HG02938 (cell line): ENCODE measurements around the gene ZFP64.
"Not testable (repeated sequence)": the region's sequence is repeated elsewhere in the genome, so short reads cannot be mapped to it uniquely, and the experiment has no call there.

Experiments used
- ATAC-seq: cut with Tn5 transposase; IDR thresholded peaks from one replicate; pipeline ENCODE4 v1.9.1; 2021; ENCODE audit warnings: mild to moderate bottlenecking, moderate library complexity; ENCODE audit not compliant: unreplicated experiment

Gene ZFP64

DNA sequence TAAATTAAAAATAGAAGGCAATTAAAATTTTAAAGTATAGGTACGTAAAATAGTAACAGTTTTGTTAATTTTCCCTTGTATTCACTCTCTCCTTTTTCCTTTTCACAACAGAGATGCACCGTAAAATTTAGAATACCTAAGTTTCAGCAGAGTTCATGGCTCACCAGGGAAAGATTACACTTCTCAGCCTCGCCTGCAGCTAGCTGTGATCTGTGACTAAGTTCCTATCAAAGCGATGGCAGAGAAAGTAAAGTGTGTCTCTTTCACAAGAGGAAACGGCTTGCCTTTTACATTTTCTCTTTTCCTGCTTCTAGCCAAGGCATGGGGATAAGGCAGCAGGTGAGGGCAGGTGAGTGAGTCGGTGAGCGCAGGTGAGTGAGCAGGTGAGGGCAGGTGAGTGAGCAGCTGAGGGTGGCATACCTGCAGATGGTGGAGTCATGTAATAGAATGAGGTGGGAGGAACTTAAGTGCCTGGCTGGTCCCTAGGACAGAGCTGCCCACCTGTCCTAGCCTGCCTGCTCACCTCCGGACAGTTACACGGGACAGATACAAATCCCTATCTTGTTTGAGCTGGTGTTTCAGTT lies 30.9 kb downstream of the ZFP64 start:
- ATAC-seq = no peak

DNA sequence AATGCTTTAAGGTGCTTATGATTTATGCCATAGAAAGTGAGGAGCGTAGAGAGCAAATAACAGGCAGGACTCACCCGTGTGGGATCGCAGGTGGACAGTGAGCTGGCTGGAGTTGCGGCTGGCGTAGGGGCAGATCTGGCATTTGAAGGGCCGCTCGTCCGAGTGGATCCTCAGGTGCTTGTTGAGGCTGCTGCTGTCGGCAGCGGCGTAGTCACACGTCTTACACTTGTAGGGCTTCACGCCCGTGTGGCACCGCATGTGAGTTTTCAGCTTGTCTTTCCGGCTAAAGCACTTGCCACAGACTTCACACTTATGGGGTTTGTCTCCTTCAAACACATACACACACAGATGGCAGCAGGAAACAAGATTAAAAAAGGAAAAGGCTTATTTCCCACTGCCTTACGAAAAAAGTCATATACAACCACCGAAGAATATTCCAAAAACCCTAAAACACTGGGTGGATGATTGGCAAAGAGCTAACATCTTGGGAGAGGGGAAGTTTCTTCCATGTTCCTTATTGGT lies 31.5 kb downstream of the ZFP64 start:
- no peak for ATAC-seq

DNA sequence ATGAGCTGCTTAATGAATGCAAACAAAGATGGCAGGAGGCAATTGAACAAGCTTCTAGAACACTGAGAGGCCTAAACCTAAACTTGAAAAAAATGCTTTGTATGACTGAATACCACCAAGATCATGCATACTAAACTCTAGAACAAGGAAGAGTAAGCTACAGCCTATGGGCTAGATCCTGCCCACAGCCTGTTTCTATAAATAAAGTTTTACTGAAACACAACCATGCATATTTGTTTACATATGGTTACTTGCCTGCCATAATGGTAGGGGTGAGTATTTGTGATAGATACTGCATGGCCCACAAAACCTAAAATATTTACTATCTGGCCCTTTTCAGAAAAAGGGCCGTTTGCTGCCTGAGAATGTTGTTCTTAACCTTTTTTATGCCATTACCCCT lies 37.0 kb downstream of the ZFP64 start:
- ATAC-seq = no peak

DNA sequence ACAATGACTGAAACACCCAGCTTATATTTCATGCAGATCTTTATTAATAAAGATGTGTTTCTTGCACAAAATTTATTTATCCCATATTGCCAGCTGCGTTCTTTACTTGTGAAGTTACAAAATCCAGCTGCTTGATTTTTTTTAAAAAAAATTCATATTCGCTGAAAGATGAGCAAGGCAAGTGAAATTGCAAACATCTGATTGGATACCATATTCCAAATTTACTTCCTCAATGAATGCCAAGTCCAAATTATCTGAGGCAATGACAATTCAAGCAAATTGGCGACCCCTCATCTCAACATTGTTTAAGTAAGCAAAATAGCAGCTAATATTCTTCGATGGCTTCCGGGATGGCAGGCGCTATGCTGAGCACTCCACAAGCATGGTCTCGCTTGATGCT lies 37.7 kb downstream of the ZFP64 start:
- no peak for ATAC-seq

DNA sequence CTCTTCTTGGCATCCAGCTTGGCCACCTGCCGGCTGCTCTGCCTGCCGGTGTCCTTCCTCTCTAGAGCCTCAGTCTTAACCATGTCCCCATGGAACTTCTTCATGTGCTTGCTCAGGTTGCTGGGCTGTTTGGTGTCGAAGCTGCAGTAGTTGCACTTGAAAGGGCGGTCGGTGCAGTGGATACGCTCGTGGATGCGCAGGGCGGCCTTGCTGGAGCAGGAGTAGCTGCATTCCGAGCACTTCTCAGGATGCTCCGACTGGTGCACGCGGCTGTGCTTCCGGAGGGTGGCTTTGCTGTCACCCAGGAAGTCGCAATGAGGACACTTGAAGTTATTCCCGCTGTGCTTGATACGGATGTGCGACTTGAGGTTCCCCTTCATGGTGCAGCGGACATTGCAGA lies 38.7 kb downstream of the ZFP64 start:
- no peak for ATAC-seq

DNA sequence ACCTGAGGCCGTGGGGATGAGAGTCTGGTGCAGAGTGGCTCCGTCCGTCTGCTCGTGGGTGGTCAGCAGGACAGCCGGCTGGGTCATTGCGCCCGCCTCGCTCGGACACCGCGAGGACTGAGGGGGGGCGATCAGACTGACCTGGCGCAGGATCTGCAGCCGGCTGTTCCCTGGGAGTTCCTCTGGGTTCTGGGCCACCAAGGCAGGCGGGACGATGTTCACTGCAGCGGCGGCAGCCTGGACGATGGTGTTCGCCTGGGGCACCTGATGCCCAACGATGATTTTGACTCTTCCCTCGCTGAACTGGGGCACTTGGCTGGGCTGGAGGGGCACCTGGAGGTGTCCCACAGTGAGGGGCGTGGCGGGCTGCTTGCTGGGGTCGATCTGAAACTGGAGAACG lies 39.2 kb downstream of the ZFP64 start:
- ATAC-seq = no peak

DNA sequence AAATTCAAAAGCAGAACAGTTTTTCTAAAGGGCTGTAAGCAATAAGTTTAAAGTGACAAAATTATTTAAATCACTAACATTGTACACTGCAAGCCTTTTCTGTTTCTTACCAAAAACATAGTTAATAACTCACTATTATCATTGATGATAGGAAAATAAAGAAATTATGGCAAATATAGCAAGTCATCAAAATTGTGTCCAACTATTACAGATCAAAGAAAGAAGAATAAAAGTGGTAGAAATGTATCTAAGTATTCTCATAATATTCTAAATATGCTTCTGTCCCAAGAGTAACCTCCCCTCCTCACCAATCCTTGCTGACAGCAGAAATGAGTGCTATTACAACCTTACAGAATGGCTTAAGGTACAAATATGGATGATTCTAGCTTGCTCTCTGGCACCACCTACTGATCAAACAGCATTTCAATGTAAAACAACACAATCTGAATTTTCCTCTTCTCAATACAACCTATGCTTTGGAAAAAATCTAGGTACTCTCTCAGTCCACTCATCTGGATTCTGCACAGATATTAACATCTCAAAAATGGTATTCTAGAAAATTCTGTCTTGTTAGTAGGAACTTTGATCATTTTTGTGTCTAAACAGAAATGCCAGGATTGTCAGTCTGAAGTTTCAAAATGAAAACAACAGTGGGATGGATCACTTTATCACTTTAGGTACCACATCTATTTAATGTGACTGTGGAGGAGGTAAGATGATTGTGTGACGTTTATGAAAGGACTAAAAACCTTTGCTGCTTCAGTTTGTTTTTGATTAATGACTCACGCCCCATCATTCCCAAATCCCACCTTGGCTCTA lies 40.9 kb downstream of the ZFP64 start:
- no peak for ATAC-seq

DNA sequence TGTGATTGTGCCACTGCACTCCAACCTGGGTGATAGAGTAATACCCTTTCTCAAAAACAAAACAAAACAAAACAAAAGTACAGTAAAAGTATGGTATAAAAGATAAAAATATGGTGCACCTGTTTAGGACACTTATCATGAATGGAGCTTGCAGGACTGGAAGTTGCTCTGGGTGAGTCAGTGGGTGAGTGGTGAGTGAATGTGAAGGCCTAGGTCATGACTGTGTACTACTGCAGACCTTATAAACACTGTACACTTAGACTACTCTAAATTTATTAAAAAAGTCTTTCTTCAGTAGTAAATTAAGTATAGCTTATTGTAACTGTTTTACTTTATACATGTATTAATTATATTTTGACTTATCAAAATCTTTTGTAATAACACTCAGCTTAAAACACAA lies 46.0 kb downstream of the ZFP64 start:
- no peak for ATAC-seq

DNA sequence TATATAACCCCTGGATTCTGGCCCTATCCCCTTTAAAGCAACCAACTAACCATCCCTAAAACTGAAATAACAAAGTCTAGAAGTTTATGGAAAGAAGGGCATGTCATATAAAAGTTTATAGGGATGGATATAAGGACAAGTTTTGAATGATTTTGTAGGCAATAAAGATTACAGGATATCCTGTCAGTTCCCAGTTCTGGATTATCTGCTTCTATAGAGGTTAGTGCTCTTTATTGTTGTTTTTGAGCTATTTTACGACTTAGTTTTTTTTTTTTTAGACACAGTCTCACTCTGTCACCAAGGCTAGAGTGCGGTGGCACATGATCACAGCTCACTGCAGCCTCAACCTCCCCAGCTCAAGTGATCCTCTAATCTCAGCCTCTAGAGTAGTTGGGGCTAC lies 48.3 kb downstream of the ZFP64 start:
- ATAC-seq = no peak

DNA sequence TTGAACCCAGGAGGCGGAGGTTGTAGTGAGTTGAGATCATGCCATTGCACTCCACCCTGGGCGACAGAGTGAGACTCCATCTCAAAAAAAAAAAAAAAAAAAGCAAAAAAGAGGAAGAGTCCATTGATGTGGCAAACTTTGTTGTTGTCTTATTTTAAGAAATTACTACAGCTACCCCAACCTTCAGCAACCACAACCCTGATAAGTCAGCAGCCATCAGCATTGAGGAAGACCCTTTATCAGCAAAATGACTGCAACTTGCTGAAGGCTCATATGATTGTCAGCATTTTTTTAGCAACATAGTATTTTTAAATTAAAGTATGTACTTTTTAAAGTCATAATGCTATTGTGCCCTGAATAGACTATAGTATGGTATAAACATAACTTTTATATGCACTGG lies 48.8 kb downstream of the ZFP64 start:
- ATAC-seq = no peak

DNA sequence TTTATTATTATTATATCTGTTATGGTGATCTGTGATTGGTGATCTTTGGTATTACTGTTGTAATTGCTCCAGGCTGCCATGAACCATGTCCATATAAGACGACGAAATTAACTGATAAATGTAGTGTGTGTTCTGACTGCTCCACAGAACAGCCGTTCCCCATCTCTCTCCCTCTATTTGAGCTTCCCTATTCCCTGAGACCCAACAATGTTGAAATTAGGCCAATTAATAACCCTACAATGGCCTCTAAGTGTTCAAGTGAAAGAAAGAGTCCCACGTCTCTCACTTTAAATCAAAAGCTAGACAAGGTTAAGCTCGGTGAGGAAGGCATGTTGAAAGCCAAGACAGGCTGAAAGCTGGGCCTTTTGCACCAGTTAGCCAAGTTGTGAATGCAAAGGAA lies 51.6 kb downstream of the ZFP64 start:
- no peak for ATAC-seq

DNA sequence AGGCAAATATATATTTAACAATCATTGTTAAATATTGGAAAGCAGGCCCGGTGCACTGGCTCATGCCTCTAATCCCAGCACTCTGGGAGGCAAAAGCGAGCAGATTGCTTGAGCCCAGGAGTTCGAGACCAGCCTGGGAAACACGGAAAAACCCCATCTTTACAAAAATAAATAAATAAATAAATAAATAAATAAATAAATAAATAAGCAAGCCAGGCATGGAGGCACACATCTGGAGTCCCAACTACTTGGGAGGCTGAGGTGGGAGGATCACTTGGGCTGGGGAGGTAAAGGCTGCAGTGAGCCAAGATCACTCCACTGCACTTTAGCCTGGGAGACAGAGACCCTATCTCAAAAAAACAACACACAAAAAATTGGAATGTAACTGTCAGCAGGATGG lies 53.7 kb downstream of the ZFP64 start:
- no peak for ATAC-seq

DNA sequence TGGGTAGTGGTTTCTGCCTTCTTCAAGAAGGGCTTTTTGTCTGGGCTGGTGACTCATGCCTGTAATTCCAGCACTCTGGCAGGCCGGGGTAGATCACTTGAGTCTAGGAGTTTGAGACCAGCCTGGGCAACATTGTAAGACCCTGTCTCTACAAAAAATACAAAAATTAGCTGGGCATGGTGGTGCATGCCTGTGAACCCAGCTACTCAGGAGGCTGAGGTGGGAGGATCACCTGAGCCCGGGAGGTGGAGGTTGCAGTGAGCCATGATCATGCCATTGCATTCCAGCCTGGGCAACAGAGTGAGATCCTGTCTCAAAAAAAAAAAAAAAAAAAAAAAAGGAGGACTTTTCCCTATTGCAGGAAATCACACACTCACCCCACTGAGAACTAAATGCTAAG lies 57.9 kb downstream of the ZFP64 start:
- not testable (repeated sequence) for ATAC-seq

DNA sequence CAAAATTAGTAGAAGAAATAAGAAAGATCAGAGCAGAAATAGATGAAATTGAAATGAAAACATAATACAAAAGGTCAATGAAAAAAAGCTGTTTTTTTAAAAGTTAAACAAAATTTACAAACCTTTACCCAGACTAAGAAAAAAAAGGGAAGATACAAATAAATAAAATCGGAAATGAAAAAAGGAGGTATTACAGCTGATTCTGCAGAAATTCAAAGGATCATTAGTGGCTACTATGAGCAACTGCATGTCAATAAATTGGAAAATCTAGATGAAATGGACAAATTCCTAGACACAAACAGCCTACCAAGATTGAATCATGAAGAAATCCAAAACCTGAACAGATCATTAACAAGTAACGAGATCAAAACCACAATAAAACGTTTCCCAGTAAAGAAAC lies 59.2 kb downstream of the ZFP64 start:
- no peak for ATAC-seq

DNA sequence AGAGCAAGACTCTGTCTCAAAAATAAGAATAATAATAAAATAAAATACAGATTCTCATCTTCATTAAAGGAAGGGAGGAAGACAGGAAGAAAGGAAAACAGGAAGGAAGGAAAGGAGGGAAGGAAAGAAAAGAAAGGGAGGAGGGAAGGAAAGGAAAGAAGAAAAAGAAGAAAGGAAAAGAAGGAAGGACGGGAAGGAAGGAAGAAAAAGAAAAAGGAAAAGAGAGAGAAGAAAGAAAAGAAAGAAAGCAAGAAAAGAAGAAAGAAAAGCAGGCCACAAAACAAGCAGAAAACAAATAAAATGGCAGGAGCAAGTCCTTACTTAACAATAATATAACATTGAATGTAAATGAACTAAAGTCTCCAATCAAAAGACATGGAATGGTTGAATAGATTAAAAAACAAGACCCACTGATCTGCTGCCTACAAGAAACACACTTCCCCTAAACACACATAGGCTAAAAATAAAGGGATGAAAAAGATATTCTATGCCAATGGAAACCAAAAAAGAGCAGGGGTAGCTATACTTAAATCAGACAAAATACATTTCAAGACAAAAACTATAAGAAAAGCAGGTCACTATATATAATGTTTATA lies 60.4 kb downstream of the ZFP64 start:
- no peak for ATAC-seq

DNA sequence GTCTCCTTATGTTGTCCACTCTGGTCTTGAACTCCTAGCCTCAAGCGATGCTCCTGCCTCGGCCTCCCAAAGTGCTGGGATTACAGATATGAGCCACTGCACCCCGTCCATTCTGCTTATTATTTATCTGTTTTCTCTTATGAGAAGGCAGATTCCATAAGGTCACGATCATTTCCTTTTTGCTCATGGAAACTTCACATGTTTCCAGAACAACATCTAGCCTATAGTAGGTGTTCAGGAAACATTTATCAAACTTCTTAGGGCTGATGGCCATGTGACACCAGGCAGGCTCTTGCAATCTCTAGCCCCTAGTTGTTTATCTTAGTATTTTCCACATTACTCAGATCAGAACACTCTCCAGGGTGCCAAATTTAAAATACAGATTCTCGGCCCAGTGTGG lies 61.2 kb downstream of the ZFP64 start:
- no peak for ATAC-seq

DNA sequence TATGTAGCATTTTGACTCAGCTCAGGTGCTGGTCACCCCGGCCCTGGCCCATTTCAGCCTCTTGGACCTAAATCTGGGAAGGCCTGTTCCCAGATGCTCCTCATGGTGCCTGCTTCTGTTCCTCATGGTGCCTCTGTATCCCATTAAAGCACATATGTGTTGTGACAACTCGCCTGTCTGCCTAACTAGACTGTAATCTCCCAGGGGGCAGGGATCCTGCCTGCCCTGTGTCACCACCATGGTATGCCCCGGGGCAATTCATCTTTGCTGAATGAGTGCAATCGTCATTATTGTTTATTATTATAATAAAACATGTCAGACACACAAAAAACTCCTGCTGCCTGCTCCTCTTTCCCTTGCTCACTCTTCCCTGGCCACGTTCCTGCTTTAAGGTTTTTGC lies 62.0 kb downstream of the ZFP64 start:
- ATAC-seq = no peak

DNA sequence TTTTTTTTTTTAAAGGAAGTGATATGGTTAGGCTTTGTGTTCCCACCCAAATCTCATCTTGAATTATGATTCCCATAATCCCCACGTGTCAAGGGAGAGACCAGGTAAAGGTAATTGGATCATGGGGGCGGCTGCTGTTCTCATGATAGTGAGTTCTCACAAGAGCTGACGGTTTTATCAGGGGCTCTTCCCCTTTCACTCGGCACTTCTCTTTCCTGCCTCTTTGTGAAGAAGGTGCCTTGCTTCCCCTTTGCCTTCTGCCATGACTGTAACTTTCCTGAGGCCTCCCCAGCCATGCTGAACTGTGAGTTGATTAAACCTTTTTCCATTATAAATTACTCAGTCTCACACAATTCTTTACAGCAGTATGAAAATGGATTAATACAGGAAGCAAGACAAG lies 64.3 kb downstream of the ZFP64 start:
- no peak for ATAC-seq

DNA sequence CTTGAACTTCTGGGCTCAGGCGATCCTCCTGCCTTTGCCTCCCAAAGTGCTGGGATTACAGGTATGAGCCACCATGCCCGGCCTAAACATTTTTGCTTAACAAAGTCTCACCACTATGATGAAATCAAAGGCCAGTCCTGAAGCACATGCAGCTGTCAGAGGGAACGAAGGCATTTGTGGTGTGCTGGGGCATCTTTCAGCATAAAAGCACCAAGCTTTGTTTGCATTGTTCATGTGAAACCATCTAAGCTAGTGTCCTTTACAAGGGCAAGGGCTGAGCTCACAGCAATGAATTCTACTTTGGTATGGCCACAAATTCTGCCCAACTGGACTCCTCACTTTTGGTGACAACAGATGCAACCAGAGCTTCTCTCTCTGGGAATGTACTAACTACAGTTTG lies 66.8 kb downstream of the ZFP64 start:
- no peak for ATAC-seq

DNA sequence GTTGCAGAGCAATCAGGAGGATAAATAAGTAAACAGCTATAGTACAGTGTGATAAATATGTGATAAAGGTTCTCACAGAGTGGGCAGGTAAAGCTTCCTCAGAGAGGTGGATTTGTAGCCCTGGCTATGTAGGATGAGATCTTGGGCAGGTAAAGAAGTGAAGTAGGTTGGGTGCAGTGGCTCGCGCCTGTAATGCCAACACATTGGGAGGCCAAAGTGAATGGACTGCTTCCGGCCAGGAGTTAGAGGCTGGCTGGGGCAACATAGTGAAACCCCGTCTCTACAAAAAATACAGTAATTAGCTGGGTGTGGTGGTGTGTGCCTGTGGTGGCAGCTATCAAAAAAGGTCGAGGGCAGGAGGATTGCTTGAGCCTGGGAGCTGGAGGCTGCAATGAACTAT lies 72.9 kb downstream of the ZFP64 start:
- no peak for ATAC-seq

DNA sequence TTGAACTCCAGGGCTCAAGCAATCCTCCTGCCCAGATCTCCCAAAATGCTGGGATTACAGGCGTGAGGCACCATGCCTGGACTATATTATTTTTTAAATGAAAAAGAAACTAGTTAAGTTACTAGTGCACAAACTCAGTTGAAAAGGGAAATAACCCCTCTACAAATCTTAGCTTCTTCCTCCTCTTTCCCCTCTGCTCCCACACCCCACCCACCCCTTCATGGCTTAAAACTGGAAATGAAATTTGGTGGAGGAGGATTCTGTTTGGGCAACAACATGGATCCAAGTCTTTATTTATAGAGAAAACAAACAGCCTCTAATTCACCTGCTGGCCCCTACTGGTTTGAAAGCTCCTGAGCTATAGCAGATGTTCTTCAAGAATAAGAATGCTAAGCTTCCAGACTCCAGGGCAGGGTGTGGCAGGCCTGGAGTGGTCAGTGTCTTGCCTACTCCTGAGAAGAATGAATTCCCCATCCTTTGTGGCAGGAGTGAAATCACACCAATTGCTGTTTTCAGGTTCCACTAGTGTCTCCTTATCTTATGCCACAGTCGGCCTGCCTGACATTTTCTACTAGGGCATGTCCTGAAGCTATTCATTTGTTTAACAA lies 73.5 kb downstream of the ZFP64 start:
- ATAC-seq = no peak

DNA sequence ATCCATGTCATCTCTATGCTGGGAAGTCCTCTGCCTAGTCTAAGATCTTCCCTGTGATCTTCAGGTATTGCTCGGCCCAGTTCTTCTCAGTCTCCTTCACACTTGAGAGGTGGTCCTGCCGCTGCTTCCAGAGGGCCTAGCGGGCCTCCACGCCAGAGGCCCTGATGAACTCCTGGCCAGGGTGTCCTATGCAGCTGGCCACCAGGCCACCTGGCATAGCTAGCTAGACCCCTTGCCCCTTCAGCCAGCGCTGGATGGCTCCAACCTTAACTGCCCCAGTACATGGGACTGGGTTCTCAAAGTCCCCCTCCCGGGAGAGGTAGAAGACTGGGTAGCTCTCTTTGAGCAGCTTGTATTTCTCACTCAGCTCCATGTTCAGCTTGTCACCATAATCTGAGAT lies 81.1 kb downstream of the ZFP64 start:
- ATAC-seq = no peak
